Measurements from ENCODE around the gene JAK2. TPM values are rescaled to one million over a fixed set of nuclear protein-coding genes. Genes with fewer than 3 reads are reported as not detected.

The JAK2 gene
- total RNA-seq, 2 donors from 2014 or later, result 7.0 to 14.8 TPM

DNA sequence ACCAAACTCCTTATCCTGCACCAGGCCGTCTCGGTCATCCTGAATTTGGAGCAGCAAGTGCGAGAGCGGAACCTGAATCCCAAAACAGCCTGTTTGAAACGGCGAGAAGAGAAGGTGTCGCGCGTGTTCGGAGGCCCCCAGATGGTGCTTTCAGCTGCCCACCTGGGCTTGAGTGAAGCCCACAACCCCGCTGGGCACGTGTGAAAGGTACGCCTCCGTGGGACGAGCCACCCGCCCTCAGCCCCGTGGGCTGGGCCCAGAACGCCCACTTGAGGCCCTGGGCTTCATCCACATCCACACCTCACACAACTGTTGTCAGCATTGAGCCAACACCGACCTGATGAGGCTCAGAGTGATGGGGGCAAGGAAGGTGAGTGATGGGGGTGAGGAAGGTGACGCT, 127.6 kb downstream of the JAK2 start:
- no peaks in the 10 kb centered on the region for H3K4me1 ChIP-seq
- H3K9ac ChIP-seq (ENCODE audit: low read depth in 2 of 2, low read length in 2 of 2), result no peak overlapping the region
- no peak for TF ChIP-seq CTCF (IDR thresholded peaks at IDR 0.05)
- H3K27ac ChIP-seq, result no peak overlapping the region
- no peak overlapping the region for H3K4me3 ChIP-seq
- no peak for DNase-seq
- H3K36me3 ChIP-seq, result no peaks in the 10 kb centered on the region
- intact Hi-C loops (cut with DNase I), result no loop called here
- no peaks in the 10 kb centered on the region for H3K27me3 ChIP-seq
- H3K9me3 ChIP-seq, result no peaks in the 10 kb centered on the region

DNA sequence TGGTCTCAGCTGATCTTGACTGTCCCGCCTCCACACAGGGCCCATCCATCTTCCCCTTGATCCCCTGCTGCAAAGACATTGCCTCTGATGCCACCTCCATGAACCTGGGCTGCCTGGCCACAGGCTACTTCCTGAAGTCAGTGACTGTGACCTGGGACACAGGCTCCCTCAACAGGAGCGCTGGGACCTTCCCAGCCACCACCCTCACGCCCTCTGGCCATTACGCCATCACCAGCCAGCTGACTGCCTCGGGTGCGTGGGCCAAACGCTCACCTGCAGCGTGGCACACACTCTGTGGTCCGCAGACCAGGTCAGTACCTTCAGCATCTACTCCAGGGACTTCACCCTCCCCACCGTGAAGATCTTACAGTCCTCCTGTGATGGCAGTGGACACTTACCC, 128.5 kb downstream of the JAK2 start:
- no peaks in the 10 kb centered on the region for H3K36me3 ChIP-seq
- no peaks in the 10 kb centered on the region for H3K4me1 ChIP-seq
- TF ChIP-seq CTCF (IDR thresholded peaks at IDR 0.05), result no peak
- H3K9me3 ChIP-seq, result no peaks in the 10 kb centered on the region
- no peak overlapping the region for H3K27ac ChIP-seq
- no peak overlapping the region for H3K9ac ChIP-seq (ENCODE audit: low read depth in 2 of 2, low read length in 2 of 2)
- DNase-seq, result no peak
- no peak overlapping the region for H3K4me3 ChIP-seq
- intact Hi-C loops (cut with DNase I), result no loop called here
- H3K27me3 ChIP-seq, result no peaks in the 10 kb centered on the region

- DNase-seq, result no peak
- no peaks in the 10 kb centered on the region for H3K9me3 ChIP-seq
- H3K9ac ChIP-seq (ENCODE audit: low read depth in 2 of 2, low read length in 2 of 2), result no peak overlapping the region
- H3K27me3 ChIP-seq, result no peaks in the 10 kb centered on the region
- H3K4me3 ChIP-seq, result no peak overlapping the region
- no peak overlapping the region for H3K27ac ChIP-seq
- no peaks in the 10 kb centered on the region for H3K4me1 ChIP-seq
- intact Hi-C loops (cut with DNase I), result no loop called here
- TF ChIP-seq CTCF (IDR thresholded peaks at IDR 0.05), result no peak
- no peaks in the 10 kb centered on the region for H3K36me3 ChIP-seq
Measured at GRCh38 chr9:5113994-5114748, 129.1 kb downstream of the JAK2 start.

DNA sequence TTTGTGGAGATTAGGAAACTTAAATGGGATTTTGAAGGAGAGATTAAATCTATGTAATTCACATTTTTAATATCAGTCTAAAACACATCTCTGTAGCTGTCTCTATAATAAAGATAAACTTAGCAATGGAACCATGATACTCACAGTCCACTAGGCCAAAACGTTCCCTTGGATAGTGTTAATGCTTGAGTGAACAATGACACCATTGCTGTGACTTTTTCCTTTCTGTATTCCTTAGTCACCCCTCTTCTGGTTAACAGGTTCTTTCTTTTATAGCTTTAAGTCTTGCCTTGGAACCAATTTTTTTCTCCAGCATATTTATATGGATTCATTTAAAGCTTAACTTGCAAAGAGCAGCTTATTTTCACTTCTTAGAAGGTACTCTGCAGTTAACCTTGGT, 137.0 kb downstream of the JAK2 start:
- Histone ChIP-seq H3K4me3 (no peak overlapping the region), H3K27me3 (no peaks in the 10 kb centered on the region), H3K27ac (no peak overlapping the region), H3K4me1 (no peaks in the 10 kb centered on the region), H3K9me3 (no peaks in the 10 kb centered on the region), H3K9ac (ENCODE audit: low read depth in 2 of 2, low read length in 2 of 2) (no peak overlapping the region), H3K36me3 (peaks cover 21% of the 10 kb centered on the region)
- intact Hi-C loops (cut with DNase I), result no loop called here
- DNase-seq, result no peak
- no peak for TF ChIP-seq CTCF (IDR thresholded peaks at IDR 0.05)

GRCh38 chr9:5122516-5122915, 137.4 kb downstream of the JAK2 start:
- H3K9me3 ChIP-seq, result no peaks in the 10 kb centered on the region
- DNase-seq, result no peak
- H3K27ac ChIP-seq, result no peak overlapping the region
- H3K27me3 ChIP-seq, result no peaks in the 10 kb centered on the region
- H3K4me1 ChIP-seq, result no peaks in the 10 kb centered on the region
- no peak for TF ChIP-seq CTCF (IDR thresholded peaks at IDR 0.05)
- no peak overlapping the region for H3K4me3 ChIP-seq
- H3K9ac ChIP-seq (ENCODE audit: low read depth in 2 of 2, low read length in 2 of 2), result no peak overlapping the region
- intact Hi-C loops (cut with DNase I), result no loop called here
- peaks cover 21% of the 10 kb centered on the region for H3K36me3 ChIP-seq

Data from colonic mucosa (tissue), 4 donors.